ENCODE data around the gene GJC1.

GRCh38 chr17:44848961-44849489 lies 18.9 kb upstream of the GJC1 start:
- no peak for TF ChIP-seq POLR2A (IDR thresholded peaks at IDR 0.05)
- no peak for TF ChIP-seq EP300 (IDR thresholded peaks at IDR 0.05)
- TF ChIP-seq CTCF (IDR thresholded peaks at IDR 0.05) = no peak

Measured in ovary (tissue), 3 donors.